Hypothalamus (tissue), 51 donors: ENCODE measurements around the gene CUEDC1.

Experiments used
- DNase-seq, 51 donors: peaks; one replicate each; lab custom pipeline; 2025; lab: John Stamatoyannopoulos, UW

The CUEDC1 gene

GRCh38 chr17:57818066-57818465, 137.1 kb downstream of the CUEDC1 start:
- DNase-seq = no peak

DNA sequence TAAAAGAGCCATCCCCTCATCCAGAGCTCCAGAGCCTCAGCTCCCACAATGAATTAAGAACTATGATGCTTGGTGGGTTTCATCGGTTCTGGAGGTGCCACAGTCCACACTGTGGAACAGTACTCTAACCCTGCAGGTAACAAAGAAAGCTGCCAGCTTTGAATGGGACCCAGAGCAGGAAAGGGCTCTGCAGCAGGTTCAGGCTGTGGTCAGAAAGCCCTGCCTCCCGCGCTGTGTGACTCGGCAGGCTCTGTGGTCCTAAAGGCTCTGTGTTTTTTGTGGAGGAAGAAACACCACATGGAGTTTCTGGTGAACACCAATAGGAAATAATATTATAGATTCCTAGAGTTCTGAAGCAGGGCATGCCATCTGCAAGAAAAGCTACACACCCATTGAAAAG, 137.9 kb downstream of the CUEDC1 start:
- DNase-seq = no peak

DNA sequence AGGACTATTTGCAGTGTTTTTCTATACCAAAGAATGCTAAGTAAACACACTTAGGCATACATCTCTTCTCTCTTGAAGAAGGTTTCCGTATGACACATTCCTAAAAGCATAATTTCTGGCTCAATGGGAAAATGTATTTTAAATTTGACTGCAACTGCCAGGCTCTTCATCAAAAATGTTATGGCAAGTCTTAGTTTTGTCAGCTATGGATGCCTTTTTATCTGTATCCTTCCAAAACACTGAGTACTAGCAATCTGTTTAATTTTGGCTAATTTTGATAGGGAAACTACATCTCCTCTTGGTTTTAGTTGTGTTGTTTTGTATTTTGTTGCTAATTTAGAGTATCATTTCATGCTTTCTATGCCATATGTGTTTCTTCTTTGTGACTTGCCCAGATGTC, 140.8 kb downstream of the CUEDC1 start:
- DNase-seq = no peak

DNA sequence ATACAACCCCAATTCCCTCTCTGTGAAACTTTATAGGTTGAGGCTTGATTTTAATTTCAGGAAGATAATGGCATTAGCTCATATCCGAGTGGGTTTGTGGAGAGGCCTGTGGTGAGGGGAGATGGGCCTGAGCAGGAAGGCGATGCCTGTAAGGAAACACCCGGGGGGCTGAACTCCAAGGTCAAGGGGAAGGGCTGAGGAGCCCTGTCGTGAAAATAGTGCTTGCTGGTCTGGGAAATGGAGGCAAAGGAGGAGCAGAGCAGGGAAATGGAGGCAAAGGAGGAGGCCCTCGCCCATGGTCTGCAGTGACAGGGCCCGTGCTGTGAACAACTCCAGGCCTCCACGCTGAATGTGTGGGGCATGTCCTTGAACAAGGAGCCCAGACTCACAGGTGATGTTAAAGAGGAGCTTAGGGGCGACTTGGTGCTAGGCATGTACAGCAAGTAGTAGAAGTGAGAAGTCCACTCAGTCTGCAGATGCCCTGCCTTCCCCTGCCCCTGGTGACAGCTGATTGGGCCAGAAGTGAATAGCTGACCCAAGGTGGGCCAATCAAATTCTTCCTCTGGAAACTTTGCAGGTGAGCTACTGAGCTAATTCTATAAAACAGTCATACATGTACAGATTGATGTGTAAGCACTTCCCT, 143.5 kb downstream of the CUEDC1 start:
- DNase-seq = peak in 1 of 51 donors; percentile 6
